OCI-M2 (cell line): ENCODE data around the gene TSPAN15.
"Not testable (repeated sequence)": the region's sequence is repeated elsewhere in the genome, so short reads cannot be mapped to it uniquely, and the experiment has no call there.

Experiments
- DNase-seq: peaks from one replicate; lab custom pipeline; 2025; ENCODE audit not compliant: unreplicated experiment; lab: John Stamatoyannopoulos, UW

TSPAN15 gene

DNA sequence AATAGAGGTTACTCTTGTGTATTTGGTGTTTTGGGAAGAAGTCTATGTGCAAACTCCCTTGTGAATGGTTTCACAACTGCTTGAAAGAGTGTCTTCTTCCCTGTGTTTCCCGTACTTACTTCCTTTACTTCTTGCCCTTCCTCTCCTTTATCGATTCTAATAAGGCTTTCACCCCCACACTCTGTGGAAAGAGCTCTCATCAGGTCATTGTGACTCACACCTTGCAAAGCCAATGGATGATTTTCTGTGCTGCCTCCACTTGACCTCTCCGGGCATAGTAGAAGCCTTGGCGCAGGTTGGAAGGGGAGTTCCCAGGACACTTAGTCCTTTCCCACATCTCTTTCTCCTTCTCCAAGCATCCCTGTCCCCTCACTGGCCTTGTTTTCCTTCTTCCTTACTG, 6.2 kb upstream of the TSPAN15 start:
- no peak for DNase-seq

DNA sequence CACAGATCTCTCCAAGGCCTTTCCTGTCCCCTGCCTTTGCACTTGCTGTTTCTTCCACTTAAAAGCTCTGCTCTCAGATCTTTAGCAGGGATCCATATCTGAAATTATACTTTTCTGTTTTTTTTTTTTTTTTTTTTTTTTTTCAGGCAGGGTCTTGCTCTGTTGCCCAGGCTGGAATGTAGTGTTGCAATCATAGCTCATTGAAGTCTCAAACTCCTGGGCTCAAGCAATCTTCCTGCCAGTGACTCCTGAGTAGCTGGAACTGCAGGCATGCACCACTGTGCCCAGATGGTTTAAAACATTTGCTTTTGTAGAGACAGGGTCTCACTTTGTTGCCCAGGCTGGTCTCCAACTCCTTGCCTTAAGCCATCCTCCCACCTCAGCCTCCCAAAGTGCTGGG, 5.0 kb upstream of the TSPAN15 start:
- no peak for DNase-seq

DNA sequence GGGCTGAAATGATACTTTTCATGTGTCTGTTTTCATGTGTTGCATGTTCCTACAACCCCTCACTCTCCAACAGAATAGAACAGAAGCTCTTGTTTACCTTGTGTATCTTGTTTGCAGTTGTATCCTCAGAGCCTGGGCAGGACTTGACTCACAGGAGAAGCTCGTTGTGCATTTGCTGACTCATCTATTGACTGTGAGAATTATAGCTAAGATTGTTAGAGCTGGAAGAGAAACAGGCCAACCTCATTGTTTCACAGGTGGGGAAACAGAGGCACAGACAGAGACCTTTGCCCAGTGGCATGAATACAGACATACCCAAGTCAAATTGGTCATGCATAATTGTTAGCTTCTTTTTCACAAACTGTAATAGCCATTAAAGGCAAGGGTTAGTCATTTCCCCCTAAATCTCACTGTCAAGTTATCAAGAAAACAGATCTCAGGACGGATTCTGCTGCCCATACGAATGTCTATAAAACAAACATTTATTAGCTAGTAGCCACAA, 4.6 kb upstream of the TSPAN15 start:
- no peak for DNase-seq

DNA sequence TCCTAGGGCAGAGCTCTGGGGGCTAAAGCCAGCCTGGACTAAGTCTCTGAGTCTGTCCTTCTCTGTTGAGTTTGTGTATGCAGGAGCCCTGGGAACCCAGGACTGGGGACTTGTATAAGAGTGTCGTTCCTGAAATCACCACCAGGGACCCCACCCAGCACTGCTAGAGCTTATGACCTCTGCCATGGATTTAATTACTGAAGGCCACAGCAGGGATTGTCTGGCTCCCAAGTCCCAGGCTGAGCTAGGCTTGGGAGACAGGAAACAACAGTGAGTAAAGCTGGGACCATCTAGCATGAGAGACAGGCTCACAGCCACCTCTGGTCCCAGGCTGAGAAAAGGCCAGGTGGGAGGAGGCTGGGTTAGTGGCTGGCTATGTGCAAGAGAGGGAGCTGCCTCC, 1.4 kb upstream of the TSPAN15 start:
- DNase-seq: no peak

DNA sequence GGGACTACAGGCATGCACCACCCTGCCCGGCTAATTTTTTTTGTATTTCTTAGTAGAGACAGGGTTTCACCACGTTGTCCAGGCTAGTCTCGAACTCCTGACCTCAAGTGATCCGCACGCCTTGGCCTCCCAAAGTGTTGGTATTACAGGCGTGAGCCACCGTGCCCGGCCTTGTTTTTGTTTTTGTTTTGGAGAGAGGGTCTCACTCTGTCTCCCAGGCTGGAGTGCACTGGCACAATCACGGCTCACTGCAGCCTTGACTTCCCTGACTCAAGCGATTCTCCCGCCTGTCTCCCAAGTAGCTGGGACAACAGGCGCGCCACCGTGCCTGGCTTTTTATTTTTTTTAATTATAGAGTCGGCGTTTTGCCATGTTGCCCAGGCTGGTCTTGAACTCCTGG, 870 bp upstream of the TSPAN15 start:
- DNase-seq: not testable (repeated sequence)

DNA sequence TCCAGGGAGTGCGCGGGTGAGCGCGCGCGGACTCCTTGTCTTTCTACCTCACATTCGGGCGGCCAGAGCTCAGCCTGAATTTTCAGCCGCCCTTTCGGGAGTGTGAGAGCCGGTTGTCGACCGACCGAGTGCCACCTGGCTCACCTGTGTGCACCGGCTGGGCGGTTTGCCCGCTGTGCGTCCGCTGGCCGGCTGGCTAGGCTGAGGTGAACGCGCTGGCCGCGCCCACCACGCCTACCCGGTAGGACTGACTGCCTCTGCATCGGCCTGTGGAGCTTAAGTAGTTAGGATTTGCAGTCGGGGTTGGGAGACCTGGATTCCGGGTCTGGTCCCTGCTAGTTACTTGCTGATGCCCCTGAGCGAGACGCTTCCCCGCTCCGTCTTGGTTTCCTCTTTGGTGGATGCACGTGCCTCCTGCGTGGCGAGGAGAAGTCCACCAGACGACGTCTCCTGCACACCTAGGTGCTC, 553 bp downstream of the TSPAN15 start:
- DNase-seq: no peak

DNA sequence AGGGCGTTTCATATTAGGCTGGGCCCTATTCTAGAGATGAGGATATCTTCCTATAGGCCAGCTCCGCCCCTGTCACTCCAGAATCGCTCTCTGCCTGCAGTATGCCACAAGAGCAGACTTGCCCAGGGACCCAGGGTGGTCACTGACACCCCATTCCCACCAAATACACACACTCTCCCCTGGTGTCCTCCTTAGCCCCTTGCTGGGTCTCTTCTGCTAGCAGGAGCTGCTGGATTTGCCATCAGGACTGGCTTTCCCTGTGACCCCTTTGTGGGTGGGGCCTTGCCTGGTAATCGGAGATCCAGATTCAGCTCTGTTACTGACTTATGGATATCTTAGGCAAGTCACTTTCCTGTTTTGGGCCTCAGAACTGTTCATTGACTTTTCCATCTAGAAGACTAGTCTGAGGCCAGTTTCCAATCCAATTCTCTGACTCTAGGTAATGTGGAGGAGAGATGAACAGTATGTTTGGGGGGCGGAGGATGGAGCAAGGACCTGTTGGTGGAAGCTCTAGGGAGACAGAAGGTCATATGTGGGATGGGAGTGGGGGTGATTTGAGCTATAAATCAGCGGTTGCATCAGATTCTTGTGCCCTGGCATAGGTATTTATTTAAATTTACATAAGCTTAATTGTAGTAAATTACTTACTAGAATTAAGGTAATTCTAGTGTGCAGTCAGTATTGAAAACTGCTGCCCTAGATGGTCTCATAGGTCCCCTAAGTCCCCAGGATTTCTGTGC, 1.6 kb downstream of the TSPAN15 start:
- no peak for DNase-seq

DNA sequence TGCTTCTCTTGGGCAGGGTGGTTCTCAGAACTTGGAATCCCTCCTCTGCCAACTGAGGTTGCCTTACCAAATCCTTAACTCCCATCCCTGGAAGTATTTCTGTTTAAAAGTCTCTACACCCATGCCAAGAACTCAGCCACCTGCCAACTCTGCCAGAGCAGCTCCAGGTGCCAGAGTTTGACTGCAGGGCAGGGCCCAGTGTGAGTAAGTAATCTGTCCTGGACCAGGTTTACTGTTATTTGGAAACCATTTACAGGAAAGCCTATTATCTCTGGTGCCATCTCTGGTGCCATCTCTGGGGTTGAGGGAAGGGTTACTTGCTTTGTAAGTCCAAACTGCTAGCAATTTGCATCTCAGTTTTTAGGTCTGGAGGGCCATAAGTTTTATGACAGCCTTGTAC, 2.5 kb downstream of the TSPAN15 start:
- no peak for DNase-seq

DNA sequence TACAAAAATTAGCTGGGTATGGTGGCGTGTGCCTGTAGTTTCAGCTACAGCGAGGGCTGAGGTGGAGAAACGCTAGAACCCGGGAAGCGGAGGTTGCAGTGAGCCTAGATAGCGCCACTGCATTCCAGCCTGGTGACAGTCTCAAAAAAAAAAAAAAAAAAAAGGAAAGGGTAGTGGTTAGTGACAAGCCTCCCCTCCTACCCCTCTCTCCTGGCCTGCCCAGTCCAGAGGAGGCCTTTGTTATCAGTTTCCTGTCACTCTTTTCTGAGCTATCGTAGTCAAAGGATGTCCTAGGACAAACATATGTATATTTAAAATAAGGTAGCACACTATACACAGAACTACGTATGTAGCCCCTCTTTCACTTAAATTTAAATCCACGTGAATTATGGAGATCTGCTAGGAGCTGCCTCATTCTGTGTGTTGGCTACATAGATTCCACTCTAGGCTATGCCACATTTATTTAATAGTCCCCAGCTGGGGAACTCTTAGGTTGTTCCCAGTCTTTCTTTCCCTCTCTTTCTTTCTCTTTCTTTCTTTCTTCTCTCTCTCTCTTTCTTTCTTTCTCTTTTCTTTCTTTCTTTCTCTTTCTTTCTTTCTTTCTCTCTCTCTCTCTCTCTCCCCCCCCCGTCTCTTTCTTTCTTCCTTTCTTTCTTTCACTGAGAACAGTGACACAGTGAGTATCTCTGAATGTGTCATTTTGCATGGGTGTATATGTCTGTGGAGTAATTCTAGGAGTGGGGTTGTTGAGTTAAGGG, 3.9 kb downstream of the TSPAN15 start:
- no peak for DNase-seq

DNA sequence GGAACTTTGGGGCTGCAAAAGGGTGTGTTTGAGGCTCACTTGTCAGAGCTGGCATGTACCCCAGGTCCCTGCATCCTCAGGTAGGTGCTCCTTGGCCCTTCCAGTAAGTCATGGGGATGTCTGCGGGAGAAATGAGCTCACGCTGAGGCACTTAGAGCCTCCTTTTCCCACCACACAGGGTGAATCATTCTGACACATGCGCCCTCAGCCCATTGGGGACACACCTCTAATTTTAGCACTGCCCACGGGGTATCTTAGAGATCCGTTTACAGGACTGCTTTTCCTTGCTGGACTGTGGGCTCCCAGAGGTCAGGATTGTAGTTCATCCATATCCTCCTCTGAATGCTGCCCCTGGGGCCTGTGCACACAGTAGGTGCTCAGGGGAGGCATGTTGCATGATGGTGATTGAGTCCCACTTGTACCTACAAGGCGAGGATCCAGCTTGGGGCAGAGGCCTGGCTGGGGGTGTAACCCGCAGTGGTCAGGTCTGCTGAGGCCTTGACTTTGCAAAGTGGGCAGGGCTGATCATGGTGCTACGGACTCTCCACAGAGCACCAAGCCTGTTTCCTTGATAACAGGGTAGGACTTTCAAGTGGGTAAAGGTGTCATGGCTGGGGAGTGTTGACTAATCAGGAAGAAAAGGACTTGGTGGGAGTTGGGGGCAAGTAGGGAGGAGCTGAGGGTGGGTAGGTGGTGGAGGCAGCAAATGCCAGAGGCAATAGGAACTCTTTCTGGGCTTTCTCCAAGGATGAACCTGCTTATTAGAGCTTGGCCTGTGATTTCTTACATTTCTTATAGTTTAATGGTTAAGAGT, 5.8 kb downstream of the TSPAN15 start:
- no peak for DNase-seq

DNA sequence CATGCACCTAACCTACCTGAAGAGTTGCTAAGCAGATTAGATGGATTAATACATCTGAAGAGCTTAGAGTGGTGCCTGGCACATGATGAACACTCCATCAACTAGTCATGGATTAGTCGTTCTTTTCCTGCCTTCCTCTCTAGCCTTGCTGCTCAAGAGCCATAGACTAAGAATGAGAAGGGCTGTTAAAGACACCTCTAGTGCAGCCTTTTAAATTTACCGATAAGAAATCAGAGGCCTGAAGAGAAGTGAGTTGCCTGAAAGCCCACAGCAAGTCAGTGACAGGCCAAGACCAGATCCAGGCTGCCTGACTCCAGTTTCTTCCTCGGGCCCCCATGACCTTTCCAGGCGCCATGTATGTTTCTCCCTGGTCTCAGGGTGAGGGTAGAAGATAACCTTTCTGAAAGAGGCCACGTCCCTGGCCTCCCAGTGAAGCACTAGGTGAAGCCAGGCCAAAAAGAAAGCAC, 6.5 kb downstream of the TSPAN15 start:
- no peak for DNase-seq

DNA sequence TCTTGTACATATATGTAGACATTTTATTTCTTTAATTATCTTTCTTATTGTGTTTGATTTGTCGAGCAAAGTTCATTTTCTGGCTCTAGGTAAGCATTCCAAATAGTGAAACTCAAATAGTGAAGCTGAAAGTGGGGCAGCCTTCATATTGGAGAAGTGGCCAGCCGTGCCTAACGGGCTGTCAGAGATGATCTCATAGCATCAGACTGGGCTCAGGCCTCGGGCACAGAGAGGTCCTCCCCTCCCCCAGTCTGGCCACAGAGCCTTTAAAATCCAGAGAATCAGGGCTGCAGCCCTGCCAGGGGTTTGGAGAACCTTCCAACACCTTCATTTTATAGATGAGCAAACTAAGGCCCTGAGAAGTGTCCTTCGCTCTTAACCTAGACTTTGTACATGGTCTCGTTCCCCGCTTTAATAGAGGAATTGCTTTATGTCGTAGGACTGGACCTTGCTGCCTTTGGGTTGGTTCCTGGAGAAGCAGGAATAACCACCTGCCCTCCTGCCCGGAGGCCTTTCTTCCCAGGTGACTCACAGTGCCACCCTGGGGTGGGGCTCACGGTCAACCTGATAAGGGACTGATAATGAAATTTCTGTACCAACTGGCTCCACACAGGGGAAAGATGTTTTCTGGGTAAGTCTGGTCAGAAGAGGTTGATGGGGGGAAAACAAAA, 7.3 kb downstream of the TSPAN15 start:
- no peak for DNase-seq

DNA sequence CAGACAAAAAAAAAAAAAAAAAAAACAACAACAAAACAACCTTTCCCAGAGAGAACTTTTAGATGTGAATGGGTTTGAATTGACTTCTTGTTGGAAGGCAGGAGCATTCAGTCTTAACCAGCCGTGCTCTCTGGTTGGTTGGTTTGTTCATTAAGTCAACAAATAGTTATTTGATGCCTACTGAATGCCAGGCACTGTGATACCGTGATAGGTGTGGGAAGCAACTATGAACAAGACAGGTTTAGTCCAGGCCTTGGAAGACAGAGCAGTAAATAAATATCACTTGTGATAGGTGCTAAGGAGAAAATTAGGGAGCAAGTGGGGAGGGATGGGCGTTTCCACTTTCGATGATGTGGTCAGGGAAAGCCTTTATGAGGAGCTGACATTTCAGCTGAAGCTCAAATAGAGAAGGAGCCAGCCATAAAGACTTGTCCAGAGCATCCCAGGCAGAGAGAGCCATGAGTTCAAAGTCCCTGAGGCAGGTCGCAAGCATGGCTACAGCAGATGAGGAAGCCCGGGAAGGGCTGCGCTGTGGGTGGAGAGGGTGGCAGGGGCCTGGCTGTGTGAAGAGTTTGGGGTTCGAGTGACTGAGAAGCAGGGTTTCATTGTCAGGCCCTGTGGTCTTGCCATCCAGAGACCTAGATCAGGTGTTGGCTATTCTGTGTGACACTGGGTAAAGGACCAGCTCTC, 8.0 kb downstream of the TSPAN15 start:
- DNase-seq: no peak

DNA sequence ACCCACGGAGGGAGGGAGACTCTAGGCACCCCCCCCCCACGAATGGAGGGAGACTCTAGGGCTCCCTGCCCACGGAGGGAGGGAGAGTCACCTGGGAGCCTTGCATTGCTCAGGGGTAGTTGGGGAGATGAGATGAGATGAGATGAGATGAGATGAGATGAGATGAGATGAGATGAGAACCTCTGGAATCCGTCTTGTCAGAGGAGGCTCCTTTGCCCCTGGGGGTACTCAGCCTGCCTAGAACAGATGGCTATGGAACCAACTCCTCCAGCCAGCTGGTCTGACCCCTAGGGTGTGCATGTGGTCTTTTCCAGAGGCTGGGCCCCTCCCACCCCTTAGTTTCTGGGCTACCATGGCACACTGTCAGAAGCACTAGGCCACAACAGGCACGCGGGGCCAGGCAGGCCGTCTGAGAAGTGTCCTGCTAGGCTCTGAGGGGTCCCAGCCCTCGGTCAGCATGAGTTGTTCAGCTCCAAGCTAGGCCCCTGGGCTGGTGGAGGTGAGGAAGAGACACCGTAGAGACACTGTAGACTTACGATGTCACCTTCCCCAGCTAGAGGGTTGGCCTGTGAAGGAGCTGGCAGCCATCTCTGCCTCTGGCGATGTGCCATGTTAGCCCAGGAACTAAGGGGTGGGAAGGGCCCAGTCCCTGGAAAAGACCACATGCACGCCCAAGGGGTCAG, 8.8 kb downstream of the TSPAN15 start:
- DNase-seq: no peak

DNA sequence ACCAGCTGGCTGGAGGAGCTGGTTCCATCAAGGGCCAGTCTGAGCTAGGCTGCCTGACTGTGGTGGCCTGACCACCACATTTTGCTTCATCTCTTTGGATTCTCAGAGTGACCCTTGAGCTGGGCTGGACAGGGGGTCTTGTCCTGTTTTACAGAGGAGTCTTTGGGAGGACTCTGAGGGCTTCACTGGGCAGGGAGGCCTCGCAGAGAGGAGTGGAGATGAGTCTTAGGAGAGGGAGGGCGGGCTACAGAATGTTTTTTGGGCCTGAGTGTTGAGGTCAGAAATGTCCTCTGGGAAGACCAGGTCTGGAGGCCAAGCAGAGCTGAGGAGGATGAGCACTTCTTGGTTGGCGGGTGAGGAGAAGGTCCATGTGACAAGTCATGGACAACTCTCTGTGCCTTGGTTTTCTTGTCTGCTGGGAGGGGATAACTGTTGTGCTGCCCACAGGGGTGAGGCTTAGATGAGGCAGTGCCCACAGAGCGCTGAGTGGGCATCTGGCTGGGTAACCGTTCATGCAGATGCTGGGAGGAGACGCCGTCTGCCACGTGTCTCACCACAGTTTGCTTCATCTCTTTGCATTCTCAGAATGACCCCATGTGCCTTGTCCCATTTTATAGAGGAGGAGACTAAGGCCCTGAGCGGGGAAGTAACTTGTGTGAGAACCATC, 9.4 kb downstream of the TSPAN15 start:
- no peak for DNase-seq

DNA sequence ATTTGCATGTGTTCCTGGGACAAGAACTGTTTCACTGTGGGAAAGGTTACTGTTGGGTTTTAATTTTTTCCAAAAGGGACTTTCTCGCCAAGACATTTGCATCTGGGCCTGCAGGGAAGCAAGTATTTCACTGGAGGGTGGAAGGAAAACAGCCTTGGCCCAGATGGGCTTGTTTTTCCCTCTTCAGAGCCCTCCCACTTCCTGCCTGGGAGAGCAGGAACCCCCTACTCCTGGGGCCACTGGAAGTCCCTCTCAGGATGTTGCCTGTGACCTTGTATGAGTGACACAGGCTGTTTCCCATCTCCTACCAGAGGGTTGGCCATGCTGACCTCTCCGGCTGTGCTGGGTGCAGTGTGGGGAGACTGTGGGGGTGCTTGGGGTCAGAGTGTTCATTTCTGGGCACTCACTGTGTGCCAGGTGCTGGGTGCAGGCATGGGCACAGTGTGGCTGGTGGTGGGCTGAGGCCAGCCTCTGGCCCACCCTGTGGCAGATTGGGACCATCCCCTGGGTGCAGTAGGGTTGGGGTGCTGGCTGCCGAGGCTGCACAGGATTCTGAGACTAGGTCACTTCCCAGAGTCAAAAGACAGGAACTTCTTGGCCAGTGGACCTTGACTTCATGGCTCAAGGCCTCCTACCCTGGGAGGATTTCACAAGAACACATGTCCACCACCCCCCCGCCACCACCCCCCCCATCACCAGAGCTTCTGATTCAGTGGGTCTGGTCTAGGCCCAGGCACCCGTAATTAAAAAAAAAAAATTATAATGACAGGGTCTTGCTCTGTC, 10.2 kb downstream of the TSPAN15 start:
- DNase-seq: no peak

DNA sequence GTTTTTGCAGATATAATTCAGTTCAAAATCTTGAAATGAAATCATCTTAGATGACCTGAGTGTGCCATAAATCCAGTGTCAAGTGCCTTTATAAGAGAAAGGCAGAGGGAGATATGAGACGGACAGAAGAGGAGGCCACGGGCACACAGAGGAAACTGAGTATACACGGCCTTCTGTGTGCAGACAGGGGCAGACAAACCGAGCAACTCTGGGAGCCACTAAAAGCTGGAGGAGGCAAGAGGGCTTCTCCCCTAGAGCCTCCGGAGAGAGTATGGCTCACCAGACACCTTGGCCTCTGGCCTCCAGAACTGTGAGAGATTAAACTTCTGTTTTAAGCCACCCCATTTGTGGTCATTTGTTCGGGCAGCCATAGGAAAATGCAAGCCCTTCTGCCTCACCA, 12.6 kb downstream of the TSPAN15 start:
- no peak for DNase-seq

DNA sequence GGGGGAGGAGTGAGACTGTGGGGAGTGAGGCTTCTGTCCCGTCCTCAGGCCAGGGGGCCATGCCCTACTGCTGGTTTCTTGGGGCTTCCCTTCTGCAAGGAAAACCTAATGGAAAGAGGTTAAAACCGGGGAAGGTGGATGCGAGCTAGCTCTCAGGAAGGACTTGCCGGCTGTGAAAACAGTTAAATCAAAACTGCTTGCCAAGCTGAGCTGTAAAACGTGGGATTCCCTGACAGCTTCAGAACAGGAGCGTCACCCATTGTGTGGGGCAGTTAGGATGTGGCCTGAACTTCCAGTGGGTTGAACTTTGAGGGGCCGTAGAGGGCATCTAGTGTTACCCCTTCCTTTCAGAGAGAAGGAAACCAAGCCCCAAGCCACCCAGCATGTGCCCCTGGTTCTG, 13.1 kb downstream of the TSPAN15 start:
- no peak for DNase-seq
